Measurements from ENCODE around the gene HIVEP3. TPM values are rescaled to one million over a fixed set of nuclear protein-coding genes. Genes with fewer than 3 reads are reported as not detected.

HIVEP3 gene
- total RNA-seq, 1 experiment from 2014 or later: 11.0 TPM

- TF ChIP-seq CTCF (conservative IDR thresholded peaks at IDR 0.05) (no peak), EZH2 (IDR thresholded peaks at IDR 0.05; ENCODE audit: low read depth) (no peak)
- no peaks in the 10 kb centered on the region for H3K9me3 ChIP-seq (ENCODE audit: insufficient read depth, low read depth)
- no peaks in the 10 kb centered on the region for H3K27me3 ChIP-seq (ENCODE audit: insufficient read depth, low read depth)
- ChIA-PET CTCF (no interaction called here), POLR2A (ENCODE audit: unreplicated experiment) (no interaction called here)
- no peak for DNase-seq
- H2AFZ ChIP-seq: no peak overlapping the region
- H3F3A ChIP-seq (ENCODE audit: insufficient read depth, low read depth): no peaks in the 10 kb centered on the region; the same call in 1 of the 2 replicates
- no peaks in the 10 kb centered on the region for H4K20me1 ChIP-seq (ENCODE audit: insufficient read depth)
- H3K36me3 ChIP-seq (ENCODE audit: low read depth): no peaks in the 10 kb centered on the region
- BruUV-seq (replicated peaks): no TSS peak
- H3K9me2 ChIP-seq (ENCODE audit: insufficient read depth): no peaks in the 10 kb centered on the region
- H3K4me3 ChIP-seq: no peak overlapping the region
- H3K4me1 ChIP-seq (replicated peaks; ENCODE audit: insufficient read depth): 0 out of 2 replicates have a peak, but pooled peaks cover 6% of the 10 kb centered on the region
- no peaks in the 10 kb centered on the region for H3K79me2 ChIP-seq (ENCODE audit: low read depth)
- intact Hi-C loops (cut with micrococcal nuclease; ENCODE audit: unreplicated experiment): no loop called here
- no peak overlapping the region for H3K27ac ChIP-seq
- no peak overlapping the region for H3K4me2 ChIP-seq
Measured at GRCh38 chr1:41762251-41762650, 156.5 kb downstream of the HIVEP3 start.

- ChIA-PET CTCF (interaction anchor here (0.6 kb wide), 1 partner anchor 1884 kb away, joined by 3 read pairs; no protein-coding TSS in a partner anchor), POLR2A (ENCODE audit: unreplicated experiment) (no interaction called here)
- Histone ChIP-seq H3K9me3 (ENCODE audit: insufficient read depth, low read depth) (no peaks in the 10 kb centered on the region), H3K79me2 (ENCODE audit: low read depth) (no peaks in the 10 kb centered on the region), H2AFZ (no peak overlapping the region), H3K4me3 (no peak overlapping the region), H3K27me3 (ENCODE audit: insufficient read depth, low read depth) (no peaks in the 10 kb centered on the region), H3K27ac (no peak overlapping the region), H3K4me2 (no peak overlapping the region), H3K36me3 (ENCODE audit: low read depth) (no peaks in the 10 kb centered on the region), H3K4me1 (replicated peaks; ENCODE audit: insufficient read depth) (0 out of 2 replicates have a peak, but pooled peaks cover 6% of the 10 kb centered on the region), H3K9me2 (ENCODE audit: insufficient read depth) (no peaks in the 10 kb centered on the region), H4K20me1 (ENCODE audit: insufficient read depth) (no peaks in the 10 kb centered on the region), H3F3A (ENCODE audit: insufficient read depth, low read depth) (no peaks in the 10 kb centered on the region; the same call in 1 of the 2 replicates)
- no peak for DNase-seq
- intact Hi-C loops (cut with micrococcal nuclease; ENCODE audit: unreplicated experiment): loop anchor here (10.0 kb wide), 1 partner anchor 56 kb away; no protein-coding TSS in a partner anchor
- no peak for TF ChIP-seq EZH2 (IDR thresholded peaks at IDR 0.05; ENCODE audit: low read depth)
- TF ChIP-seq CTCF (conservative IDR thresholded peaks at IDR 0.05): no peak
- no TSS peak for BruUV-seq (replicated peaks)
Measured at GRCh38 chr1:41758904-41759548, 159.7 kb downstream of the HIVEP3 start.

- no peak overlapping the region for H2AFZ ChIP-seq
- H4K20me1 ChIP-seq (ENCODE audit: insufficient read depth): no peaks in the 10 kb centered on the region
- H3K4me3 ChIP-seq: no peak overlapping the region
- no peaks in the 10 kb centered on the region for H3K9me2 ChIP-seq (ENCODE audit: insufficient read depth)
- intact Hi-C loops (cut with micrococcal nuclease; ENCODE audit: unreplicated experiment): loop anchor here (10.0 kb wide), 1 partner anchor 56 kb away; no protein-coding TSS in a partner anchor
- TF ChIP-seq EZH2 (IDR thresholded peaks at IDR 0.05; ENCODE audit: low read depth): no peak
- TF ChIP-seq CTCF (conservative IDR thresholded peaks at IDR 0.05): no peak
- H3K4me1 ChIP-seq (replicated peaks; ENCODE audit: insufficient read depth): 0 out of 2 replicates have a peak, but pooled peaks cover 6% of the 10 kb centered on the region
- H3K4me2 ChIP-seq: no peak overlapping the region
- H3K9me3 ChIP-seq (ENCODE audit: insufficient read depth, low read depth): no peaks in the 10 kb centered on the region
- no peak for DNase-seq
- ChIA-PET CTCF (interaction anchor here (0.6 kb wide), 1 partner anchor 1885 kb away, joined by 3 read pairs; no protein-coding TSS in a partner anchor), POLR2A (ENCODE audit: unreplicated experiment) (no interaction called here)
- BruUV-seq (replicated peaks): no TSS peak
- H3K36me3 ChIP-seq (ENCODE audit: low read depth): no peaks in the 10 kb centered on the region
- no peaks in the 10 kb centered on the region for H3K27me3 ChIP-seq (ENCODE audit: insufficient read depth, low read depth)
- H3K79me2 ChIP-seq (ENCODE audit: low read depth): no peaks in the 10 kb centered on the region
- H3F3A ChIP-seq (ENCODE audit: insufficient read depth, low read depth): no peaks in the 10 kb centered on the region; the same call in 1 of the 2 replicates
- H3K27ac ChIP-seq: no peak overlapping the region
Measured at GRCh38 chr1:41758500-41758899, 160.2 kb downstream of the HIVEP3 start.
